ENCODE data around the gene SOX15. TPM values are rescaled to one million over a fixed set of nuclear protein-coding genes. Genes with fewer than 3 reads are reported as not detected.

The SOX15 gene
- total and polyA plus RNA-seq, 2 of the 13 experiments (the other 11 are each of a cell fraction or from before 2014, with no cell fraction given) = 0.07 to 0.18 TPM

DNA sequence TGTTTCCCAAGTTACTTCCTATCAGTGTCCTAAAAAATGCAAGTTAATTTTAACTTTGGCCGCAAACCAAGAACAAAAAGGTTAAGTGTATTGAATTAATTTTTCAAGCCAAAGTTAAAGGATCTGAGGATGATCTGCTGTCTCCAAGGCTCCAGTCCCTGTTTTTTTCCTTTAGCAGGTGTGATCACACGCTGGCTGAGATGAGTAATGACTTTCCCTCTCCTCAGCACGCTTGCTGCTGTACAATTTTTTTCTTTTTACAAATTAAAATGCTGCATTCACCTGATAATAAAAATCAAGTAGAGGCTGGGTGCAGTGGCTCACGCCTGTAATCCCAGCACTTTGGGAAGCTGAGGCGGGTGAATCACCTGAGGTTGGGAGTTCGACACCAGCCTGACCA is 45.0 kb downstream of the SOX15 start:
- Histone ChIP-seq H3K36me3 (replicated peaks in 1 of 2; ENCODE audit: control insufficient read depth in 1 of 2, insufficient read depth in 2 of 2, low read length in 2 of 2) (no peaks in the 10 kb centered on the region), H3K79me2 (ENCODE audit: insufficient read depth, low read length) (no peaks in the 10 kb centered on the region)
- no peak for FAIRE-seq

More for the DNA sequence above, 45.0 kb downstream of the SOX15 start:
- no peak overlapping the region for H3K27ac ChIP-seq (ENCODE audit: extremely low read length, insufficient read depth, low read length)
- H3K4me3 ChIP-seq (replicated peaks in 1 of 3; ENCODE audit: insufficient read depth in 1 of 3, low read depth in 2 of 3, low read length in 3 of 3) = no peak overlapping the region
- H3K9ac ChIP-seq (ENCODE audit: insufficient read depth, low read depth, low read length) = no peak overlapping the region
- H3K4me2 ChIP-seq (ENCODE audit: low read depth, low read length) = no peak overlapping the region
- intact Hi-C loops (cut with micrococcal nuclease; ENCODE audit: unreplicated experiment) = no loop called here
- POLR2A ChIA-PET = no interaction called here
- no peaks in the 10 kb centered on the region for H3K9me3 ChIP-seq (ENCODE audit: low read length)
- in situ Hi-C loops (cut with HindIII; ENCODE audit: extremely low pct_ligation_motif_present, low pct_unique_long_range_greater_than_20kb) = no loop called here
- DNase-seq (ENCODE audit: low spot score) (no peak), ATAC-seq (no peak)
- BruUV-seq (replicated peaks) = no TSS peak
- WGBS (ENCODE audit: low lambda C conversion rate) = 44% methylated on average over 6 of the region's 6 CpGs
- H3K27me3 ChIP-seq (ENCODE audit: control insufficient read depth in 1 of 2, insufficient read depth in 2 of 2, low read length in 2 of 2) = peaks cover 0 to 10% of the 10 kb centered on the region in 2 experiments; a peak in 4 of 5 replicates
- H4K20me1 ChIP-seq (ENCODE audit: insufficient read depth, low read length) = no peaks in the 10 kb centered on the region
- CTCF ChIA-PET (ENCODE audit: low intra/inter-chr PET ratio, low total read pairs) = interaction anchor here (1.3 kb wide), 1 partner anchor 15 kb away, joined by 3 read pairs; no protein-coding TSS in a partner anchor
- H3K4me1 ChIP-seq (ENCODE audit: insufficient read depth, low read length) = peaks cover 64% of the 10 kb centered on the region
- TF ChIP-seq ZMYM2 (CRISPR knock-in tag; IDR thresholded peaks at IDR 0.05) (no peak), HDAC1 (CRISPR knock-in tag; IDR thresholded peaks at IDR 0.05) (no peak)
- TF ChIP-seq, protein P1, sequence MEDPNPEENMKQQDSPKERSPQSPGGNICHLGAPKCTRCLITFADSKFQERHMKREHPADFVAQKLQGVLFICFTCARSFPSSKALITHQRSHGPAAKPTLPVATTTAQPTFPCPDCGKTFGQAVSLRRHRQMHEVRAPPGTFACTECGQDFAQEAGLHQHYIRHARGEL (CRISPR knock-in tag; IDR thresholded peaks at IDR 0.05) = no peak
- TF ChIP-seq, protein P2, sequence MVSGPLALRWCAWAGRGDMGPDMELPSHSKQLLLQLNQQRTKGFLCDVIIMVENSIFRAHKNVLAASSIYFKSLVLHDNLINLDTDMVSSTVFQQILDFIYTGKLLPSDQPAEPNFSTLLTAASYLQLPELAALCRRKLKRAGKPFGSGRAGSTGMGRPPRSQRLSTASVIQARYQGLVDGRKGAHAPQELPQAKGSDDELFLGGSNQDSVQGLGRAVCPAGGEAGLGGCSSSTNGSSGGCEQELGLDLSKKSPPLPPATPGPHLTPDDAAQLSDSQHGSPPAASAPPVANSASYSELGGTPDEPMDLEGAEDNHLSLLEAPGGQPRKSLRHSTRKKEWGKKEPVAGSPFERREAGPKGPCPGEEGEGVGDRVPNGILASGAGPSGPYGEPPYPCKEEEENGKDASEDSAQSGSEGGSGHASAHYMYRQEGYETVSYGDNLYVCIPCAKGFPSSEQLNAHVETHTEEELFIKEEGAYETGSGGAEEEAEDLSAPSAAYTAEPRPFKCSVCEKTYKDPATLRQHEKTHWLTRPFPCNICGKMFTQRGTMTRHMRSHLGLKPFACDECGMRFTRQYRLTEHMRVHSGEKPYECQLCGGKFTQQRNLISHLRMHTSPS (CRISPR knock-in tag; IDR thresholded peaks at IDR 0.05; ENCODE audit: low read depth) = no peak
- TF ChIP-seq, protein P3, sequence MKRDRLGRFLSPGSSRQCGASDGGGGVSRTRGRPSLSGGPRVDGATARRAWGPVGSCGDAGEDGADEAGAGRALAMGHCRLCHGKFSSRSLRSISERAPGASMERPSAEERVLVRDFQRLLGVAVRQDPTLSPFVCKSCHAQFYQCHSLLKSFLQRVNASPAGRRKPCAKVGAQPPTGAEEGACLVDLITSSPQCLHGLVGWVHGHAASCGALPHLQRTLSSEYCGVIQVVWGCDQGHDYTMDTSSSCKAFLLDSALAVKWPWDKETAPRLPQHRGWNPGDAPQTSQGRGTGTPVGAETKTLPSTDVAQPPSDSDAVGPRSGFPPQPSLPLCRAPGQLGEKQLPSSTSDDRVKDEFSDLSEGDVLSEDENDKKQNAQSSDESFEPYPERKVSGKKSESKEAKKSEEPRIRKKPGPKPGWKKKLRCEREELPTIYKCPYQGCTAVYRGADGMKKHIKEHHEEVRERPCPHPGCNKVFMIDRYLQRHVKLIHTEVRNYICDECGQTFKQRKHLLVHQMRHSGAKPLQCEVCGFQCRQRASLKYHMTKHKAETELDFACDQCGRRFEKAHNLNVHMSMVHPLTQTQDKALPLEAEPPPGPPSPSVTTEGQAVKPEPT (CRISPR knock-in tag; IDR thresholded peaks at IDR 0.05; ENCODE audit: low read depth) = no peak
- H2AFZ ChIP-seq (ENCODE audit: low read length) = no peak overlapping the region

Data from HepG2 (cell line).